ENCODE data around the gene KLC4. TPM values are rescaled to one million over a fixed set of nuclear protein-coding genes. Genes with fewer than 3 reads are reported as not detected.

KLC4 gene
- total RNA-seq, 1 donor from 2014 or later: 73.8 TPM

- H3K27me3 Mint-ChIP-seq: no peaks in the 10 kb centered on the region
These were observed 14.0 kb upstream of the KLC4 start for GRCh38 chr6:43045371-43045930.

GRCh38 chr6:43047998-43048397 is 11.4 kb upstream of the KLC4 start:
- H3K9me3 Mint-ChIP-seq (ENCODE audit: low read depth): no peaks in the 10 kb centered on the region
- no peak for TF ChIP-seq CTCF (IDR thresholded peaks at IDR 0.05; ENCODE audit: unreplicated experiment)
- peaks cover 27% of the 10 kb centered on the region for H3K36me3 Mint-ChIP-seq (ENCODE audit: insufficient read depth)
- no peak overlapping the region for H3K27ac Mint-ChIP-seq
- DNase-seq (ENCODE audit: low spot score, unreplicated experiment): no peak
- H3K4me3 Mint-ChIP-seq (ENCODE audit: low read depth): no peak overlapping the region
- H3K27me3 Mint-ChIP-seq: no peaks in the 10 kb centered on the region
- H3K4me1 Mint-ChIP-seq (ENCODE audit: low read depth): peaks cover 17% of the 10 kb centered on the region

More at GRCh38 chr6:43045371-43045930, 14.0 kb upstream of the KLC4 start:
- no peak overlapping the region for H3K4me3 Mint-ChIP-seq (ENCODE audit: low read depth)
- TF ChIP-seq CTCF (IDR thresholded peaks at IDR 0.05; ENCODE audit: unreplicated experiment): no peak
- no peak for DNase-seq (ENCODE audit: low spot score, unreplicated experiment)
- no peaks in the 10 kb centered on the region for H3K4me1 Mint-ChIP-seq (ENCODE audit: low read depth)
- peaks cover 23% of the 10 kb centered on the region for H3K36me3 Mint-ChIP-seq (ENCODE audit: insufficient read depth)
- no peak overlapping the region for H3K27ac Mint-ChIP-seq
- H3K9me3 Mint-ChIP-seq (ENCODE audit: low read depth): no peaks in the 10 kb centered on the region

GRCh38 chr6:43050981-43051380 is 8.4 kb upstream of the KLC4 start:
- H3K27me3 Mint-ChIP-seq: no peaks in the 10 kb centered on the region
- H3K4me3 Mint-ChIP-seq (ENCODE audit: low read depth): no peak overlapping the region
- DNase-seq (ENCODE audit: low spot score, unreplicated experiment): no peak
- peak overlapping the region; percentile 68 for H3K27ac Mint-ChIP-seq
- TF ChIP-seq CTCF (IDR thresholded peaks at IDR 0.05; ENCODE audit: unreplicated experiment): no peak
- peaks cover 20% of the 10 kb centered on the region for H3K36me3 Mint-ChIP-seq (ENCODE audit: insufficient read depth)
- H3K9me3 Mint-ChIP-seq (ENCODE audit: low read depth): no peaks in the 10 kb centered on the region
- peaks cover 23% of the 10 kb centered on the region for H3K4me1 Mint-ChIP-seq (ENCODE audit: low read depth)

- no peak for TF ChIP-seq CTCF (IDR thresholded peaks at IDR 0.05; ENCODE audit: unreplicated experiment)
- no peaks in the 10 kb centered on the region for H3K9me3 Mint-ChIP-seq (ENCODE audit: low read depth)
- H3K4me1 Mint-ChIP-seq (ENCODE audit: low read depth): peaks cover 23% of the 10 kb centered on the region
- no peak for DNase-seq (ENCODE audit: low spot score, unreplicated experiment)
- peak overlapping the region; percentile 95 for H3K4me3 Mint-ChIP-seq (ENCODE audit: low read depth)
- H3K36me3 Mint-ChIP-seq (ENCODE audit: insufficient read depth): peaks cover 14% of the 10 kb centered on the region
- H3K27me3 Mint-ChIP-seq: no peaks in the 10 kb centered on the region
- H3K27ac Mint-ChIP-seq: peak overlapping the region; percentile 92
These were observed 7.1 kb upstream of the KLC4 start for GRCh38 chr6:43052225-43052841.

- peaks cover 23% of the 10 kb centered on the region for H3K4me1 Mint-ChIP-seq (ENCODE audit: low read depth)
- TF ChIP-seq CTCF (IDR thresholded peaks at IDR 0.05; ENCODE audit: unreplicated experiment): no peak
- H3K27ac Mint-ChIP-seq: peak overlapping the region; percentile 92
- peaks cover 13% of the 10 kb centered on the region for H3K36me3 Mint-ChIP-seq (ENCODE audit: insufficient read depth)
- H3K9me3 Mint-ChIP-seq (ENCODE audit: low read depth): no peaks in the 10 kb centered on the region
- DNase-seq (ENCODE audit: low spot score, unreplicated experiment): no peak
- H3K27me3 Mint-ChIP-seq: no peaks in the 10 kb centered on the region
- H3K4me3 Mint-ChIP-seq (ENCODE audit: low read depth): peak overlapping the region; percentile 95
These were observed 6.4 kb upstream of the KLC4 start for GRCh38 chr6:43052842-43053544.
